CD4-positive, alpha-beta T cell (primary cell): ENCODE data around the gene COX5B. TPM values are rescaled to one million over a fixed set of nuclear protein-coding genes. Genes with fewer than 3 reads are reported as not detected.

Experiments
- ATAC-seq: fragments of 200-7000 bp; cut with Tn5 transposase; one replicate; pipeline ENCODE4 v1.10.0; 2022; ENCODE audit warnings: mild to moderate bottlenecking; ENCODE audit not compliant: poor library complexity
- CTCF ChIA-PET: fragments of 350-600 bp; sonication (Branson Sonifier 250); formaldehyde crosslinking; loops from one replicate; lab custom pipeline; 2021; ENCODE audit warnings: antibody characterized with exemption, inconsistent platforms; lab: Charles Lee
- POLR2A ChIA-PET: fragments of 350-600 bp; sonication (Branson Sonifier 250); formaldehyde crosslinking; loops from one replicate; lab custom pipeline; 2021; ENCODE audit warnings: antibody characterized with exemption, inconsistent platforms; lab: Charles Lee
- DNase-seq, 14 experiments: peaks; one replicate each; pipeline ENCODE4 v3.0.0-alpha.2; 2013 to 2020; ENCODE audit warnings: mixed read lengths in 2 of 14
- H3K27ac ChIP-seq, 2 donors: one replicate each; pipeline versions ENCODE4 v1.5.1 to v1.7.0; 2013; ENCODE audit warnings: low read length in 2 of 2, low read depth in 1 of 2, mild to moderate bottlenecking in 1 of 2
- H3K27me3 ChIP-seq, 2 experiments: 1 replicate in 1 of 2; 2 replicates in 1 of 2; pipeline versions ENCODE4 v1.6.1 to v1.7.0; 2013; ENCODE audit warnings: low read length in 2 of 2, control low read depth in 1 of 2, mild to moderate bottlenecking in 1 of 2, moderate library complexity in 1 of 2; ENCODE audit not compliant: insufficient read depth in 2 of 2, control insufficient read depth in 1 of 2
- H3K36me3 ChIP-seq: one replicate; pipeline ENCODE4 v1.6.1; 2013; ENCODE audit warnings: low read length, control low read depth; ENCODE audit not compliant: insufficient read depth
- H3K4me1 ChIP-seq: one replicate; pipeline ENCODE4 v1.6.1; 2013; ENCODE audit warnings: low read length, control low read depth; ENCODE audit not compliant: insufficient read depth
- H3K4me3 ChIP-seq: one replicate; pipeline ENCODE4 v1.5.1; 2013; ENCODE audit warnings: mild to moderate bottlenecking, low read length, moderate library complexity
- H3K9me3 ChIP-seq, 2 experiments: 1 replicate in 1 of 2; 2 replicates in 1 of 2; pipeline versions ENCODE4 v1.6.1 to v1.7.0; 2013; ENCODE audit warnings: low read length in 2 of 2, mild to moderate bottlenecking in 2 of 2, control low read depth in 1 of 2, moderate library complexity in 1 of 2; ENCODE audit not compliant: control insufficient read depth in 1 of 2, insufficient read depth in 1 of 2
- H3K27ac Mint-ChIP-seq: one replicate; pipeline ENCODE4 v1.8.0; 2020; ENCODE audit warnings: mixed read lengths
- H3K27me3 Mint-ChIP-seq: one replicate; pipeline ENCODE4 v1.8.0; 2021; ENCODE audit warnings: mixed read lengths
- H3K36me3 Mint-ChIP-seq: one replicate; pipeline ENCODE4 v1.8.0; 2021; ENCODE audit warnings: low read depth, mixed read lengths
- H3K4me1 Mint-ChIP-seq: one replicate; pipeline ENCODE4 v1.8.0; 2021; ENCODE audit warnings: low read depth, mixed read lengths
- H3K4me3 Mint-ChIP-seq: one replicate; pipeline ENCODE4 v1.8.0; 2020; ENCODE audit warnings: mild to moderate bottlenecking, mixed read lengths
- H3K9me3 Mint-ChIP-seq: one replicate; pipeline ENCODE4 v1.8.0; 2020; ENCODE audit warnings: mixed read lengths
- CTCF ChIP-seq: fragments of 200-600 bp; IDR thresholded peaks from one replicate; pipeline ENCODE4 v1.8.0; 2022; ENCODE audit warnings: antibody characterized with exemption, mild to moderate bottlenecking
- intact Hi-C, 2 experiments: fragments of 100-400 bp; cut with DNase I in 1 of 2; cut with micrococcal nuclease in 1 of 2; formaldehyde crosslinking; loops; one replicate each; pipeline versions ENCODE4 v1.15.1 to v1.9.0; 2023 to 2025; cut with DNase I, micrococcal nuclease
- total RNA-seq, 174 experiments: library from RNA in 2 of 174; stranded (reverse) in 2 of 174; gene quantifications; one replicate each; pipeline ENCODE4 v1.2.3 and lab custom pipeline; 2021 to 2026

The COX5B gene
- total RNA-seq, 2 experiments from 2014 or later, result 112 to 121 TPM

- H3K27ac Mint-ChIP-seq, result no peak overlapping the region
- TF ChIP-seq CTCF, result no peak
- H3K36me3 Mint-ChIP-seq, result peaks cover 58% of the 10 kb centered on the region
- DNase-seq (peak in 1 of 14 experiments; percentile 17), ATAC-seq (no peak)
- H3K4me1 Mint-ChIP-seq, result peaks cover 30% of the 10 kb centered on the region
- H3K27me3 Mint-ChIP-seq, result no peaks in the 10 kb centered on the region
- no peaks in the 10 kb centered on the region for H3K9me3 ChIP-seq
- POLR2A ChIA-PET, result interaction anchor here (8.4 kb wide), 1 partner anchor 13 kb away, joined by 244 read pairs; the partner anchor contains the start of gene COX5B
- CTCF ChIA-PET, result no interaction called here
- no peak overlapping the region for H3K4me3 Mint-ChIP-seq
- peaks cover 54% of the 10 kb centered on the region for H3K36me3 ChIP-seq
- H3K4me1 ChIP-seq, result peaks cover 34% of the 10 kb centered on the region
- no peak overlapping the region for H3K27ac ChIP-seq
- intact Hi-C loops, result loop anchor here (5.0 to 10.0 kb wide), 4 partner anchors 52 to 1025 kb away; partner anchors contain the start of genes CNNM4 (in 1 of the 2), KANSL3 (in 1 of the 2), TMEM131 (in 1 of the 2) and ZAP70 (in 1 of the 2)
- H3K4me3 ChIP-seq, result no peak overlapping the region
- no peaks in the 10 kb centered on the region for H3K9me3 Mint-ChIP-seq
- no peaks in the 10 kb centered on the region for H3K27me3 ChIP-seq
Observed at GRCh38 chr2:97660044-97660774, 14.3 kb downstream of the COX5B start.

- H3K4me1 ChIP-seq, result peaks cover 34% of the 10 kb centered on the region
- Mint-ChIP-seq H3K27me3 (no peaks in the 10 kb centered on the region), H3K4me3 (no peak overlapping the region), H3K9me3 (no peaks in the 10 kb centered on the region), H3K4me1 (peaks cover 31% of the 10 kb centered on the region), H3K36me3 (peaks cover 53% of the 10 kb centered on the region), H3K27ac (peak overlapping the region; percentile 99)
- no peak overlapping the region for H3K27ac ChIP-seq
- ATAC-seq, result no peak
- intact Hi-C loops, result loop anchor here (5.0 to 10.0 kb wide), 4 partner anchors 51 to 1026 kb away; partner anchors contain the start of genes CNNM4 (in 1 of the 2), KANSL3 (in 1 of the 2), TMEM131 (in 1 of the 2) and ZAP70 (in 1 of the 2)
- H3K27me3 ChIP-seq, result no peaks in the 10 kb centered on the region
- ChIA-PET POLR2A (interaction anchor here (8.4 kb wide), 1 partner anchor 14 kb away, joined by 244 read pairs; the partner anchor contains the start of gene COX5B), CTCF (no interaction called here)
- H3K9me3 ChIP-seq, result no peaks in the 10 kb centered on the region
- TF ChIP-seq CTCF, result no peak
- H3K4me3 ChIP-seq, result no peak overlapping the region
- peaks cover 53% of the 10 kb centered on the region for H3K36me3 ChIP-seq
- DNase-seq, result peak in 1 of 14 experiments; percentile 19
Observed at GRCh38 chr2:97660775-97661389, 15.0 kb downstream of the COX5B start.

GRCh38 chr2:97661927-97662326 is 16.1 kb downstream of the COX5B start:
- H3K36me3 Mint-ChIP-seq, result peaks cover 45% of the 10 kb centered on the region
- no peaks in the 10 kb centered on the region for H3K27me3 ChIP-seq
- H3K4me1 Mint-ChIP-seq, result peaks cover 31% of the 10 kb centered on the region
- H3K9me3 ChIP-seq, result no peaks in the 10 kb centered on the region
- DNase-seq (no peak), ATAC-seq (no peak)
- no peaks in the 10 kb centered on the region for H3K9me3 Mint-ChIP-seq
- H3K27ac ChIP-seq, result peak overlapping the region; percentile 88 to 92
- peaks cover 43% of the 10 kb centered on the region for H3K36me3 ChIP-seq
- H3K4me3 Mint-ChIP-seq, result peak overlapping the region; percentile 100
- ChIA-PET CTCF (interaction anchor here (1.7 to 2.0 kb wide), 3 partner anchors 11 to 71 kb away, joined by 6 to 15 read pairs (median 10); no protein-coding TSS in a partner anchor), POLR2A (interaction anchor here (2.5 to 8.4 kb wide), 3 partner anchors 8 to 72 kb away, joined by 12 to 244 read pairs (median 24); partner anchors contain the start of genes ANKRD36B and COX5B)
- TF ChIP-seq CTCF, result no peak
- intact Hi-C loops, result loop anchor here (1.0 to 10.0 kb wide), 5 partner anchors 16 to 1027 kb away; partner anchors contain the start of genes CNNM4 (in 1 of the 2), COX5B (in 1 of the 2), KANSL3 (in 1 of the 2) and TMEM131 (in 1 of the 2)
- H3K27me3 Mint-ChIP-seq, result no peaks in the 10 kb centered on the region
- peak overlapping the region; percentile 96 for H3K4me3 ChIP-seq
- peaks cover 34% of the 10 kb centered on the region for H3K4me1 ChIP-seq
- peak overlapping the region; percentile 99 for H3K27ac Mint-ChIP-seq
